GM23338 (cell line): ENCODE measurements around the gene GIMAP4. TPM values are rescaled to one million over a fixed set of nuclear protein-coding genes. Genes with fewer than 3 reads are reported as not detected.

Experiments used
- ATAC-seq: fragments of 200-7000 bp; cut with Tn5 transposase; 3 replicates; pipeline ENCODE4 v1.9.1; 2020
- DNase-seq: peaks from one replicate; pipeline ENCODE4 v3.0.0-alpha.2; 2015; ENCODE audit warnings: low spot score
- H2AFZ ChIP-seq: fragments of 200-600 bp; sonication (generic); 2 replicates; pipeline ENCODE4 v1.8.0; 2016; ENCODE audit warnings: antibody characterized with exemption, mild to moderate bottlenecking, moderate library complexity
- H3F3A ChIP-seq: fragments of 200-600 bp; sonication (generic); replicated peaks from 2 replicates; pipeline ENCODE4 v1.8.0; 2017; ENCODE audit warnings: antibody characterized with exemption, mixed run types, low read depth
- H3K27ac ChIP-seq: fragments of 200-600 bp; sonication (generic); 2 replicates; pipeline ENCODE4 v1.6.1; 2016; ENCODE audit warnings: low read depth
- H3K27me3 ChIP-seq: fragments of 200-600 bp; sonication (generic); 2 replicates; pipeline ENCODE4 v1.8.0; 2016; ENCODE audit warnings: mild to moderate bottlenecking, mixed run types, moderate library complexity; ENCODE audit not compliant: insufficient read depth
- H3K36me3 ChIP-seq: fragments of 200-600 bp; sonication (generic); 2 replicates; pipeline ENCODE4 v1.8.0; 2016; ENCODE audit warnings: mild to moderate bottlenecking; ENCODE audit not compliant: insufficient read depth
- H3K4me1 ChIP-seq: fragments of 200-600 bp; sonication (generic); 2 replicates; pipeline ENCODE4 v1.8.0; 2016; ENCODE audit warnings: mild to moderate bottlenecking, moderate library complexity; ENCODE audit not compliant: insufficient read depth
- H3K4me2 ChIP-seq: fragments of 200-600 bp; sonication (generic); 2 replicates; pipeline ENCODE4 v1.7.1; 2017; ENCODE audit warnings: mixed run types
- H3K4me3 ChIP-seq: fragments of 200-600 bp; sonication (generic); 2 replicates; pipeline ENCODE4 v1.6.1; 2016; ENCODE audit warnings: mixed run types
- H3K79me2 ChIP-seq: fragments of 200-600 bp; sonication (generic); replicated peaks from 2 replicates; pipeline ENCODE4 v1.8.0; 2017; ENCODE audit warnings: mild to moderate bottlenecking; ENCODE audit not compliant: insufficient read depth
- H3K9me2 ChIP-seq: fragments of 200-600 bp; sonication (generic); 2 replicates; pipeline ENCODE4 v1.8.0; 2017; ENCODE audit not compliant: insufficient read depth
- H4K20me1 ChIP-seq: fragments of 200-600 bp; sonication (generic); replicated peaks from 2 replicates; pipeline ENCODE4 v1.8.0; 2017; ENCODE audit warnings: mild to moderate bottlenecking; ENCODE audit not compliant: insufficient read depth
- H3K27ac Mint-ChIP-seq: 2 replicates; pipeline ENCODE4 v1.8.0; 2020; ENCODE audit warnings: inconsistent platforms, mild to moderate bottlenecking, moderate library complexity, mixed read lengths
- H3K27me3 Mint-ChIP-seq: 3 replicates; pipeline ENCODE4 v1.8.0; 2022; ENCODE audit warnings: low read depth, mild to moderate bottlenecking, moderate library complexity, mixed read lengths, inconsistent platforms; ENCODE audit not compliant: insufficient read depth, poor library complexity
- H3K36me3 Mint-ChIP-seq: 3 replicates; pipeline ENCODE4 v1.8.0; 2021; ENCODE audit warnings: low read depth, mild to moderate bottlenecking, inconsistent platforms, moderate library complexity, mixed read lengths
- H3K4me1 Mint-ChIP-seq: 3 replicates; pipeline ENCODE4 v1.8.0; 2020; ENCODE audit warnings: mild to moderate bottlenecking, inconsistent platforms, mixed read lengths
- H3K4me3 Mint-ChIP-seq: 3 replicates; pipeline ENCODE4 v1.8.0; 2021; ENCODE audit warnings: moderate library complexity, mild to moderate bottlenecking, inconsistent platforms, mixed read lengths
- H3K9me3 Mint-ChIP-seq: 3 replicates; pipeline ENCODE4 v1.8.0; 2020; ENCODE audit warnings: moderate library complexity, mild to moderate bottlenecking, inconsistent platforms, mixed read lengths
- CREB1 ChIP-seq: fragments of 250-450 bp; sonication (Bioruptor Pico); IDR thresholded peaks from 2 replicates; pipeline ENCODE4 v1.5.0; 2020; ENCODE audit warnings: low read depth, mild to moderate bottlenecking, moderate library complexity
- ETS1 ChIP-seq: IDR thresholded peaks from 2 replicates; pipeline ENCODE4 v1.6.1; 2016; ENCODE audit warnings: antibody characterized with exemption
- EZH2 ChIP-seq: fragments of 200-600 bp; sonication (generic); IDR thresholded peaks from one replicate; pipeline ENCODE4 v1.8.0; 2017; ENCODE audit warnings: antibody characterized with exemption, mild to moderate bottlenecking, low read depth; ENCODE audit not compliant: unreplicated experiment
- EZH2phosphoT487 ChIP-seq: fragments of 200-600 bp; sonication (generic); IDR thresholded peaks from one replicate; pipeline ENCODE4 v1.8.1; 2018; ENCODE audit warnings: antibody characterized with exemption; ENCODE audit not compliant: unreplicated experiment
- JUNB ChIP-seq: IDR thresholded peaks from one replicate; pipeline ENCODE4 v1.6.1; 2016; ENCODE audit warnings: antibody characterized with exemption; ENCODE audit not compliant: unreplicated experiment
- NANOG ChIP-seq: IDR thresholded peaks from 2 replicates; pipeline ENCODE4 v1.6.1; 2016; ENCODE audit warnings: antibody characterized with exemption, borderline replicate concordance
- POLR2AphosphoS5 ChIP-seq: IDR thresholded peaks from 2 replicates; pipeline ENCODE4 v1.6.1; 2016; ENCODE audit warnings: antibody characterized with exemption, low read depth
- STAT1 ChIP-seq: IDR thresholded peaks from one replicate; pipeline ENCODE4 v1.6.1; 2016; ENCODE audit warnings: antibody characterized with exemption; ENCODE audit not compliant: unreplicated experiment
- ZNF114 ChIP-seq: fragments of 250-450 bp; sonication (Bioruptor Pico); IDR thresholded peaks from 2 replicates; pipeline ENCODE4 v1.5.0; 2020; ENCODE audit warnings: mild to moderate bottlenecking, moderate library complexity
- ZNF331 ChIP-seq: fragments of 250-450 bp; sonication (Bioruptor Pico); IDR thresholded peaks from 2 replicates; pipeline ENCODE4 v1.5.0; 2020; ENCODE audit warnings: low read depth, mild to moderate bottlenecking, moderate library complexity
- ZNF462 ChIP-seq: fragments of 250-450 bp; sonication (Bioruptor Pico); IDR thresholded peaks from 2 replicates; pipeline ENCODE4 v1.5.0; 2020; ENCODE audit warnings: mild to moderate bottlenecking, moderate library complexity
- polyA plus RNA-seq: library from polyadenylated mRNA; unstranded; fragments of >200 nt; fragmentation: Nextera tagmentation; extraction: Ambion mirVana; gene quantifications from 2 replicates; pipeline ENCODE4 v1.2.1, GENCODE V29; 2016
- total RNA-seq: library from RNA; depleted of rRNA; stranded (reverse); fragments of >200 nt; shearing (Covaris generic); gene quantifications from 2 replicates; pipeline ENCODE4 v1.2.3, GENCODE V29; 2014
- TF ChIP-seq, protein P1 (sequence below), 2 experiments: fragments of 200-600 bp in 1 of 2; sonication (generic) in 1 of 2; conservative IDR thresholded peaks; 2 replicates each; pipeline versions ENCODE4 v1.5.1 to v1.6.1; 2016 to 2017; ENCODE audit warnings: antibody characterized with exemption in 2 of 2, low read depth in 2 of 2, mild to moderate bottlenecking in 2 of 2, moderate library complexity in 1 of 2
- TF ChIP-seq, protein P2 (sequence below): IDR thresholded peaks from one replicate; pipeline ENCODE4 v1.6.1; 2018; ENCODE audit warnings: antibody characterized with exemption; ENCODE audit not compliant: unreplicated experiment

GIMAP4 gene
- total and polyA plus RNA-seq, 2 experiments from 2014 or later: not detected

- Histone ChIP-seq H3K4me2 (no peak overlapping the region), H3K36me3 (peaks cover 13% of the 10 kb centered on the region; the same call in 1 of the 2 replicates), H2AFZ (no peak overlapping the region), H3K27ac (no peak overlapping the region), H4K20me1 (no peaks in the 10 kb centered on the region), H3K4me1 (no peaks in the 10 kb centered on the region), H3K27me3 (no peaks in the 10 kb centered on the region), H3K79me2 (no peaks in the 10 kb centered on the region), H3K4me3 (no peak overlapping the region), H3F3A (no peaks in the 10 kb centered on the region), H3K9me2 (0 out of 2 replicates have a peak, but pooled peaks cover 3% of the 10 kb centered on the region)
- DNase-seq: no peak
- peaks cover 6% of the 10 kb centered on the region for H3K27me3 Mint-ChIP-seq
- H3K4me3 Mint-ChIP-seq: no peak overlapping the region
- H3K27ac Mint-ChIP-seq: no peak overlapping the region
- no peak for ATAC-seq
- no peaks in the 10 kb centered on the region; the same call in 2 of the 3 replicates for H3K4me1 Mint-ChIP-seq
- no peak for TF ChIP-seq NANOG
- no peak for TF ChIP-seq ZNF462 (CRISPR knock-in tag)
- no peak for TF ChIP-seq ZNF331
- TF ChIP-seq JUNB: no peak
- TF ChIP-seq STAT1: no peak
- TF ChIP-seq CREB1 (CRISPR knock-in tag): no peak
- TF ChIP-seq, protein P1, sequence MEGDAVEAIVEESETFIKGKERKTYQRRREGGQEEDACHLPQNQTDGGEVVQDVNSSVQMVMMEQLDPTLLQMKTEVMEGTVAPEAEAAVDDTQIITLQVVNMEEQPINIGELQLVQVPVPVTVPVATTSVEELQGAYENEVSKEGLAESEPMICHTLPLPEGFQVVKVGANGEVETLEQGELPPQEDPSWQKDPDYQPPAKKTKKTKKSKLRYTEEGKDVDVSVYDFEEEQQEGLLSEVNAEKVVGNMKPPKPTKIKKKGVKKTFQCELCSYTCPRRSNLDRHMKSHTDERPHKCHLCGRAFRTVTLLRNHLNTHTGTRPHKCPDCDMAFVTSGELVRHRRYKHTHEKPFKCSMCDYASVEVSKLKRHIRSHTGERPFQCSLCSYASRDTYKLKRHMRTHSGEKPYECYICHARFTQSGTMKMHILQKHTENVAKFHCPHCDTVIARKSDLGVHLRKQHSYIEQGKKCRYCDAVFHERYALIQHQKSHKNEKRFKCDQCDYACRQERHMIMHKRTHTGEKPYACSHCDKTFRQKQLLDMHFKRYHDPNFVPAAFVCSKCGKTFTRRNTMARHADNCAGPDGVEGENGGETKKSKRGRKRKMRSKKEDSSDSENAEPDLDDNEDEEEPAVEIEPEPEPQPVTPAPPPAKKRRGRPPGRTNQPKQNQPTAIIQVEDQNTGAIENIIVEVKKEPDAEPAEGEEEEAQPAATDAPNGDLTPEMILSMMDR (conservative IDR thresholded peaks at IDR 0.05; ENCODE audit: low read depth in 2 of 2): no peak
- no peak for TF ChIP-seq POLR2AphosphoS5
- no peak for TF ChIP-seq ZNF114 (CRISPR knock-in tag)
- TF ChIP-seq EZH2: no peak
- no peak for TF ChIP-seq ETS1
- TF ChIP-seq, protein P2, sequence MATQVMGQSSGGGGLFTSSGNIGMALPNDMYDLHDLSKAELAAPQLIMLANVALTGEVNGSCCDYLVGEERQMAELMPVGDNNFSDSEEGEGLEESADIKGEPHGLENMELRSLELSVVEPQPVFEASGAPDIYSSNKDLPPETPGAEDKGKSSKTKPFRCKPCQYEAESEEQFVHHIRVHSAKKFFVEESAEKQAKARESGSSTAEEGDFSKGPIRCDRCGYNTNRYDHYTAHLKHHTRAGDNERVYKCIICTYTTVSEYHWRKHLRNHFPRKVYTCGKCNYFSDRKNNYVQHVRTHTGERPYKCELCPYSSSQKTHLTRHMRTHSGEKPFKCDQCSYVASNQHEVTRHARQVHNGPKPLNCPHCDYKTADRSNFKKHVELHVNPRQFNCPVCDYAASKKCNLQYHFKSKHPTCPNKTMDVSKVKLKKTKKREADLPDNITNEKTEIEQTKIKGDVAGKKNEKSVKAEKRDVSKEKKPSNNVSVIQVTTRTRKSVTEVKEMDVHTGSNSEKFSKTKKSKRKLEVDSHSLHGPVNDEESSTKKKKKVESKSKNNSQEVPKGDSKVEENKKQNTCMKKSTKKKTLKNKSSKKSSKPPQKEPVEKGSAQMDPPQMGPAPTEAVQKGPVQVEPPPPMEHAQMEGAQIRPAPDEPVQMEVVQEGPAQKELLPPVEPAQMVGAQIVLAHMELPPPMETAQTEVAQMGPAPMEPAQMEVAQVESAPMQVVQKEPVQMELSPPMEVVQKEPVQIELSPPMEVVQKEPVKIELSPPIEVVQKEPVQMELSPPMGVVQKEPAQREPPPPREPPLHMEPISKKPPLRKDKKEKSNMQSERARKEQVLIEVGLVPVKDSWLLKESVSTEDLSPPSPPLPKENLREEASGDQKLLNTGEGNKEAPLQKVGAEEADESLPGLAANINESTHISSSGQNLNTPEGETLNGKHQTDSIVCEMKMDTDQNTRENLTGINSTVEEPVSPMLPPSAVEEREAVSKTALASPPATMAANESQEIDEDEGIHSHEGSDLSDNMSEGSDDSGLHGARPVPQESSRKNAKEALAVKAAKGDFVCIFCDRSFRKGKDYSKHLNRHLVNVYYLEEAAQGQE: no peak
- TF ChIP-seq EZH2phosphoT487: no peak
- peaks cover 49% of the 10 kb centered on the region for H3K9me3 Mint-ChIP-seq
- H3K36me3 Mint-ChIP-seq: peaks cover 10% of the 10 kb centered on the region
Measured at GRCh38 chr7:150553163-150553562, 14.0 kb upstream of the GIMAP4 start.
